Keratinocyte (primary cell): Measurements from ENCODE around the gene THOC7. TPM values are rescaled to one million over a fixed set of nuclear protein-coding genes. Genes with fewer than 3 reads are reported as not detected.

Source experiments
- DNase-seq: peaks from one replicate; pipeline ENCODE4 v3.0.0-alpha.2; 2011; ENCODE audit warnings: low read depth, missing footprints, low spot score
- FAIRE-seq: peaks from 2 replicates; lab custom pipeline; 2011; peaks lifted over from hg19 to GRCh38; lab: Jason Lieb, UNC
- H2AFZ ChIP-seq: 2 replicates; pipeline ENCODE4 v1.6.0; 2012; ENCODE audit warnings: low read length, control low read depth, inconsistent platforms; ENCODE audit not compliant: control insufficient read depth
- H3K27ac ChIP-seq: 2 replicates; pipeline ENCODE4 v1.5.1; 2011; ENCODE audit warnings: low read length; ENCODE audit not compliant: control insufficient read depth, insufficient read depth
- H3K27me3 ChIP-seq: 3 replicates; pipeline ENCODE4 v1.6.0; 2011; ENCODE audit warnings: low read length; ENCODE audit not compliant: control insufficient read depth, insufficient read depth; ENCODE audit errors: extremely low read depth
- H3K36me3 ChIP-seq, 2 experiments: 2 replicates in 1 of 2; 3 replicates in 1 of 2; pipeline ENCODE4 v1.5.1; 2011; ENCODE audit warnings: low read length in 2 of 2, mild to moderate bottlenecking in 1 of 2; ENCODE audit not compliant: control insufficient read depth in 2 of 2, insufficient read depth in 2 of 2; ENCODE audit errors: extremely low read depth in 1 of 2
- H3K4me1 ChIP-seq: 3 replicates; pipeline ENCODE4 v1.5.1; 2011; ENCODE audit warnings: low read length; ENCODE audit not compliant: control insufficient read depth, insufficient read depth; ENCODE audit errors: extremely low read depth
- H3K4me2 ChIP-seq: 3 replicates; pipeline ENCODE4 v1.6.0; 2011; ENCODE audit warnings: low read depth, low read length; ENCODE audit not compliant: control insufficient read depth, insufficient read depth; ENCODE audit errors: extremely low read depth
- H3K4me3 ChIP-seq, 3 experiments: fragments of 200-600 bp in 1 of 3; sonication (generic) in 1 of 3; 2 replicates in 2 of 3; 3 replicates in 1 of 3; pipeline ENCODE4 v1.5.1; 2011 to 2016; ENCODE audit warnings: low read length in 3 of 3, mild to moderate bottlenecking in 3 of 3, control low read depth in 2 of 3, inconsistent platforms in 1 of 3, low read depth in 1 of 3, mixed read lengths in 1 of 3, mixed run types in 1 of 3, moderate library complexity in 1 of 3; ENCODE audit not compliant: control insufficient read depth in 2 of 3, insufficient read depth in 2 of 3; ENCODE audit errors: extremely low read depth in 1 of 3
- H3K79me2 ChIP-seq: 2 replicates; pipeline ENCODE4 v1.6.0; 2012; ENCODE audit warnings: low read length; ENCODE audit not compliant: control insufficient read depth, insufficient read depth
- H3K9ac ChIP-seq: 3 replicates; pipeline ENCODE4 v1.6.0; 2011; ENCODE audit warnings: low read length; ENCODE audit not compliant: control insufficient read depth, insufficient read depth; ENCODE audit errors: extremely low read depth
- H3K9me1 ChIP-seq: 3 replicates; pipeline ENCODE4 v1.6.0; 2011; ENCODE audit warnings: low read length; ENCODE audit not compliant: control insufficient read depth, insufficient read depth; ENCODE audit errors: extremely low read depth
- H3K9me3 ChIP-seq: 2 replicates; pipeline ENCODE4 v1.5.1; 2012; ENCODE audit warnings: low read depth, low read length; ENCODE audit not compliant: control insufficient read depth
- H4K20me1 ChIP-seq: 3 replicates; pipeline ENCODE4 v1.6.0; 2011; ENCODE audit warnings: low read length; ENCODE audit not compliant: control insufficient read depth, insufficient read depth; ENCODE audit errors: extremely low read depth
- CTCF ChIP-seq, 3 experiments: IDR thresholded peaks in 1 of 3; conservative IDR thresholded peaks in 1 of 3; optimal IDR thresholded peaks in 1 of 3; 2 replicates in 2 of 3; 3 replicates in 1 of 3; pipeline versions ENCODE3 to v1.5.1; 2011; ENCODE audit warnings: low read length in 3 of 3, mild to moderate bottlenecking in 3 of 3, moderate library complexity in 2 of 3, control low read depth in 1 of 3, inconsistent platforms in 1 of 3; ENCODE audit not compliant: insufficient read depth in 2 of 3; ENCODE audit errors: extremely low read depth in 1 of 3
- EZH2 ChIP-seq: IDR thresholded peaks from one replicate; pipeline ENCODE4 v1.6.1; 2012; ENCODE audit warnings: inconsistent platforms, mild to moderate bottlenecking, low read length, moderate library complexity
- dilution Hi-C: fragments of 300-500 bp; cut with MboI; formaldehyde crosslinking; loops from one replicate; pipeline ENCODE4 v1.7.0; 2020; ENCODE audit warnings: low sequenced_read_pairs; ENCODE audit not compliant: extremely low pct_ligation_motif_present
- polyA plus RNA-seq, 5 experiments: library from polyadenylated mRNA; depleted of rRNA in 3 of 5; stranded (reverse) in 3 of 5; stranded (forward) in 1 of 5; unstranded in 1 of 5; fragments of >200 nt; gene quantifications; 1 replicate in 1 of 5; 2 replicates in 3 of 5; 3 replicates in 1 of 5; pipeline versions ENCODE4 v1.2.1 to v1.2.3, GENCODE V29; 2011 to 2012; ENCODE audit warnings: missing spikeins in 2 of 5, low read depth in 1 of 5, low replicate concordance in 1 of 5

Gene THOC7
- polyA plus RNA-seq, 1 donor (not counting 4 experiments of a cell fraction or from before 2014, with no cell fraction given), result 131 TPM

GRCh38 chr3:63874769-63875168 lies 11.2 kb upstream of the THOC7 start:
- Histone ChIP-seq H3K9me3 (no peaks in the 10 kb centered on the region), H3K9ac (no peak overlapping the region), H3K79me2 (peaks cover 74% of the 10 kb centered on the region), H4K20me1 (peaks cover 2% of the 10 kb centered on the region), H3K4me2 (no peak overlapping the region), H3K27me3 (no peaks in the 10 kb centered on the region), H3K9me1 (no peaks in the 10 kb centered on the region), H3K27ac (no peak overlapping the region), H3K4me1 (peaks cover 17% of the 10 kb centered on the region), H3K4me3 (no peak overlapping the region), H3K36me3 (peaks cover 0 to 3% of the 10 kb centered on the region in 2 experiments), H2AFZ (no peak overlapping the region)
- dilution Hi-C loops, result no loop called here
- FAIRE-seq, result no peak
- no peak for DNase-seq
- no peak for TF ChIP-seq CTCF (optimal IDR thresholded peaks at IDR 0.05 in 1 of 3, IDR thresholded peaks at IDR 0.05 in 1 of 3, conservative IDR thresholded peaks at IDR 0.05 in 1 of 3; ENCODE audit: extremely low read depth in 1 of 3, insufficient read depth in 2 of 3, low read length in 3 of 3)
- TF ChIP-seq EZH2, result no peak

GRCh38 chr3:63872135-63872924 lies 8.7 kb upstream of the THOC7 start:
- Histone ChIP-seq H3K4me2 (peak overlapping the region; percentile 47), H2AFZ (no peak overlapping the region), H3K9me3 (no peaks in the 10 kb centered on the region), H4K20me1 (no peaks in the 10 kb centered on the region), H3K27ac (peak overlapping the region; percentile 2), H3K4me1 (peaks cover 19% of the 10 kb centered on the region), H3K9me1 (no peaks in the 10 kb centered on the region), H3K36me3 (no peaks in the 10 kb centered on the region), H3K4me3 (no peak overlapping the region), H3K9ac (no peak overlapping the region), H3K79me2 (peaks cover 77% of the 10 kb centered on the region), H3K27me3 (no peaks in the 10 kb centered on the region)
- peak; percentile 93 for FAIRE-seq
- no peak for TF ChIP-seq EZH2
- TF ChIP-seq CTCF (optimal IDR thresholded peaks at IDR 0.05 in 1 of 3, IDR thresholded peaks at IDR 0.05 in 1 of 3, conservative IDR thresholded peaks at IDR 0.05 in 1 of 3; ENCODE audit: extremely low read depth in 1 of 3, insufficient read depth in 2 of 3, low read length in 3 of 3), result no peak
- dilution Hi-C loops, result no loop called here
- DNase-seq, result no peak
